ENCODE data around the gene HOXB3.
A peak's percentile ranks its signal among the peaks of the same experiment; 100 is the strongest.
"Not testable (repeated sequence)": the region's sequence is repeated elsewhere in the genome, so short reads cannot be mapped to it uniquely, and the experiment has no call there.

Gene HOXB3

DNA sequence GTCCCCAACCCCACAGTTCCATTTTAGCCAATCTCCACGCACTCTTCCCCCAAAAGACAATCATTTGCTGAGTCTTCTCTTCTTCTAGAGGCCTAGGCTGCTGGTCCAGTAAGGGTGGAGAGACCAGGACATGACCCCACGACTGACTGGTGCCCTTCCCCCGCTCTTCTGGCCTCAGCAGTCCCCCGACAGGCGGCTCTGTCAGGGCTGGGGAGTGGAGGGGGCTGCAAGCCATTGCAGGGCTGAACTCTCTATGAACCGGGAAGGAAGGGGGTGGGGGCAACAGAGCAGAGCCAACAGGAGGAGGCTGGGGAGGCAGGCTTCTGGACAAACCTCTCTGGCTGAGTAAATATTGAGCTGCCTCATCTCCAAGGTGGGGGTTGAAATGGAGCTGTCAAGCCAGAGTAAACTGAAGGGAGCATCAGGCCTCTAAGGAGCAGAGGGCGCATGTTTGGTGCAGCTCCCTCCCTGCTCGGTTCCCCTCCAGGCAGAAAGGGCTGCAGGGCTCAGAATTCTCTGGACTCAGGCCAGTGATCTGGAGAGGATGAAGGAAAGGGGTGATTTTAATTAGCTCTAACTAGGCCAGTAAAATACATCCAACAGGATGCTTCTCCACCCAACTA, 67.9 kb downstream of the HOXB3 start:
- DNase-seq: peak; percentile 98

DNA sequence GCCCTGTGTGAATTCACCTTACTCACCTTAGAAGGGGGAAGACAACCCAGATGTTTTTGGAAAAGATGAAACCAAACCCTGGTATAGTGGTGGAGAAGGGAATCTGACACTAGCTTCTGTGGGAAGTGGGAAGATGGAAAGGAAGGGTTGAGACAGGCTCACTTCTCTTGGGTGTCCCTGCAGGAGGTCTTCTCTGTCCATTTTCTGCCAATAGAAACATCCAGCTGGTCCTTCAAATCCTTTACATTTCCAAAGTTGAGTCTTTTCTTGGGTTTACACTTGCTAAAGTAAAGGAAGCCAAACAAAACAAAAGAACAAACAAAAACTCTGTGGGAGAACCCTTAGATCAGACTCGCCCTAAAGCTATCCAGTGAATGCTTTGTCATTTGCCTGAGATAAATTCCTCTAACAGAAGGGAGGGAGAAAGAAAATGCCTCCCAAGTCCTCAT, 69.4 kb downstream of the HOXB3 start:
- peak; percentile 64 for DNase-seq

DNA sequence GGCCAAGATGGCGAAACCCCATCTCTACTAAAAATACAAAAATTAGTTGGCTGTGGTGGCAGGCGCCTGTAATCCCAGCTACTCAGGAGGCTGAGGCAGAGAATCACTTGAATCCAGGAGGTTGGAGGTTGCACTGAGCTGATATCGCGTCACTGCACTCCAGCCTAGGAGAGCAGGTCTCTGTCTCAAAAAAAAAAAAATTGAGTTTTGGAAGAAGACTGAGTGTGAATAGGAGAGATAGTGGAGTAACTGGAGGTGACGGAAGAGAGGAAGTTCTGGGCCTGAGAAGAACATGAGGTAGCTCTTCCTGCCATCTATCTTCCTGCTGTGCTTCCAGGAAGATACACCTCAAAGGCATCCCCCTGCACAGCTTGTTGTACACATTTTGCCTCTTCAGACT, 70.6 kb downstream of the HOXB3 start:
- no peak for DNase-seq

DNA sequence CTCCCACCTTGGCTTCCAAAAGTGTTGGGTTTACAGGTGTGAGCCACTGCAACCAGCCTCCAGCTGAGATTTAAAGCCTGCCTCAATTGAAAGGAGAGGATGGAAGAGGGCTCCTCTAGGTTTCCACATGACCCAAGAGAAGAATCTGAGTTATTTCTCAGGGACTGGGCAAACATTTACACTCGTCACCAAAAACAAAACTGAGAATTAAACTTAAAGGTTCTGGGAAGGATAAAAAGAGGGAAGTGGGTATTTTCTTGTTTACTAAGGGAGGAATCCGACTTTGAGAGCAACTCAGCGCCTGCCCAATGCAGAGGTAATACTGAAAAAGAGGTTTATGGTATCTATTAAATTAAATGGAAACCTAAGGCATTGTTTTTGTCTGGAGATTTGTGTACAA, 72.6 kb downstream of the HOXB3 start:
- no peak for DNase-seq

DNA sequence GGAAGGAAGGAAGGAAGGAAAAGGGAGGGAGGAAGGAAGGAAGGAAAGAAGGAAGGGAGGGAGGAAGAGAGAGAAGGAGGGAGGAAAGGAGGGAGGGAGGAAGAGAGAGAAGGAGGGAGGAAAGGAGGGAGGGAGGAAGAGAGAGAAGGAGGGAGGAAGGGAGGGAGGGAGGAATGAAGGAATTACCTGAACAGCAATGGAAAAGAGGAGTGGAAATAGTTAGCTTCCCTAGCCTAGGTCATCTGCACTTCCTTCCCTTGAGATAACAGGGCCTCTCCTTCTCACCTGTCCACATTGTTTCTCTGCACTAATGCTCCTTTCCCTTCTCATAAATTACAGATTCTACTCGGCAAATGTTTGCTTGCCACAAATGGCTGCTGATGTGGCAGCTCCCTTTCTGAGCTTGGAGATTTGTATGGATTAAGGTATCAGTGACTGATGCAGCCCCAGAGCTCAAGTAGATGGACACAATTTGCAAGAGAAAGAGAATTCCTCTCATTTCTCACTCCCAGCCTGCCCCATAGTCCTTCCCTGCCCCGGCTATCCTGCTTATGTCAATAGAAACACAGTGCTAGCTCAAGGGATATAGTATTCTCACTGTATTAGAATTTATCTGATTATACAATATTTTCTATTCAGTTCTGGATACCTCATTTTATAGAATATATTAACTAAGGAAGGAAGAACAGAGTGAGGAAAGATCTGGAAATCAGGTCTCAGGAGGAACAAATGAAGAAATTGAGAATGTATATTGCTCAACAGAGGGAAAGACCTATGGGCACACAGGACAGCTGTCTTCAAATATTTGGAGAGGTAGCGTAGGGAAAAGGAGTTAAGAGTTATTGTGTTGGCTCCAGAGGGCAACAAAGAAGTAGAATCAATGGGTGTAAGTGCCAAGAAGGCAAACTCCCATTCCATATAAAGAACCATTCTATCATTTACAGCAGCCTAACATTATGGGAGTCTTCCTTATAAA, 73.8 kb downstream of the HOXB3 start:
- peak; percentile 51 for DNase-seq

DNA sequence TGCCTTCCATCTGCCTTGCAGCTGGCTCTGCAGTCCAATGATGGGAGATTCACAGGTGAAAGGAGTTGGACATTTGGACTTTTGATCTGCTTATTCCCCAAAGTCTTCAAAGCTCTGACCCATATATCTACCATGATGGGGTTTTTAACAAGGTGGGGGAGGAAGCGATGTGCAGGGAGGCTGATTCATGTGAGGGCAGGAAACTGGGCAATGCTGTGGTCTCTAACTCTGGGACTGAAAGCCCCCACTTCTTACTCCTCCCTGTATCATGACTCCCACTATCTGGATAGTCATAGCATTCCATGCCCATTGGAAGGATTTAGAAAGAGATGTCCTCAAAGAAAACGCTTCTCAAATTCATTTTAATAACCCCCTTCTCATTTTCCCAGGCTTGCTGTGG, 75.6 kb downstream of the HOXB3 start:
- DNase-seq: no peak

DNA sequence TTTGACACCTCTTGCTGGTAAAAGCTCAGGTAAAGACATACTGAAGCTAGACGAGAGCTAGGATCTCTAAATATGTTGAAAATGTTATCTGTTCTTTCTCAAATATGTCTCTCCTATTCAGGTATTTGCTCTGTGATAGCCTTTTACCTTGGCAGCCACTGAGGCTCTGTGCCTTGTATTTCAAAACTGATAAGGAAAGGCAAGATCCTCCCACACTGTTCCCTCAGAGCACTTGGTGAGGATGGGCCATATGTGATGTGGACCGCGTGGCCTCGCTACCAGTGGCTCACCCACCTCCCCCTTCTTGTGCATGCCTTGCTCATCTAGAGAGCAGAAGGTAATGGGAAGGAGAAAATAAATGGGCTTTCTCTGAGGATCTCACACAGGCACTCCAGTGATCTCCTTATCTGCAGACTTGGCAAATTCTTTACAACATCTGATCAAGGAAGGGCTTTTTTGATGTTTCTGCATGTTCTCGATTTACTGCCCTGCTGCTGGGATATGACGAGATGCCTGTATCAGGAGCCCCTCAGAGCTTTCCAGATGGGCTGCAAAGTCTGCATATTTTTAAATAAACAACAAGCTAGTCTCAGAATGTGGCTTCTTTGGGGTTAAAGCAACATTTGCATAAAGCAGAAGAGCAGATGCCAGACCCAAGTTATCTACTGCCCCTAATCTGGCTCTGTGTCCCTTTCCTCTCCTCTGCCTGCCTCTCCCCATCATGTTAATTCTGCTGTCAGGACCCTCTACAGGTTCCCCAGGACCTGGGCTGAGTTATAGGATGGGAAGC, 76.2 kb downstream of the HOXB3 start:
- DNase-seq: no peak

DNA sequence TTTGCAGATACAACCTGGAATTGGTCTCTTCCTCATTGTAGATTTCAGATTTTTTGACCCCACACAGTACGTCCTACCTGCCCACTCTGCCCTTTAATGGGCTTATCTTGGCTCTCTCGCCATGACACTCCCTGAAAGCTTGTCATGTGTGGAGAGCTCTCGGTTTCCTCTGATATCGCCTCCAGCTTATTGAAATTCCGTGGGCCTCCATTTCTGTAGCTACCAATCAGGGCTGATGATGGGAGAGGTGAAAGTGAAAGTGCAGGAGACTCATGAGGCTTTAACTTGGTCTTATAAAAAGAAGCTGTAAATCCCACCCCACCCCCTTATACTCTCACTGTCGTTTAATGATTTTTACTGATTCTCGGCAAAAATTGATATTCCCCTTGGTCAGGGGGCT, 76.9 kb downstream of the HOXB3 start:
- no peak for DNase-seq

DNA sequence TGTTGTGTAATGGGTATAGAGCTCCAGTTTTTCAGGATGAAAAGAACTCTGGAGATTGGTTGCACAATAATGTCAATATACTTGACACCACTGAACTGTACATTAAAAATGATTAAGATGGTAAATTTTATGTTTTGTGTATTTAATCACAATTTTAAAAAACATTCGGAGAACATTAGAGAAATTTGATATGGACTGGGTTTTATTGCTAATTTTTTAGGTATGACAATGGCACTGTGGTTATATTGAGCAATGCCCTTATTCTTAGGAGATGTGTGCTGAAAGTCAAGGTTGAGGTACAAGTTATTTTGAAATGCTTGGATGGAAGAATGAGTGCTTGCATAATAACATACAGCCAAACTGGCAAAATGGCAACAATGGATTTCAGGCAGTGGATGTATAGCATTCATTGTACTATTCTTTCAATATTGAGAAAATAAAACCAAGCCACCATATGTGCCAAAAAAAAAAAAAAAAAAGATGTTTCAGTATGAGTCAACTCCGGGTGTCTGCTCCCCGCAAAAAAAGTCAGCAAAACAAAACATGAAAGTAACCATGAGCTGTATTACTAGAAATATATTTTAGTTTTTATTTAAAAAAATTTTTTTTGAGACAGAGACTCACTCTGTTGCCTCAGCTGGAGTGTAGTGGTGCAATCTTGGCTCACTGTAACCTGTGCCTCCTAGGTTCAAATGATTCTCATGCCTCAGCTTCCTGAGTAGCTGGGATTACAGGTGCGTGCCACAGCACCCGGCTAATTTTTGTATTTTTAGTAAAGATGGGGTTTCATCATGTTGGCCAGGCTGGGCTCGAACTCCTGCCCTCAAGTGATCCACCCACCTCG, 79.1 kb downstream of the HOXB3 start:
- DNase-seq: no peak

DNA sequence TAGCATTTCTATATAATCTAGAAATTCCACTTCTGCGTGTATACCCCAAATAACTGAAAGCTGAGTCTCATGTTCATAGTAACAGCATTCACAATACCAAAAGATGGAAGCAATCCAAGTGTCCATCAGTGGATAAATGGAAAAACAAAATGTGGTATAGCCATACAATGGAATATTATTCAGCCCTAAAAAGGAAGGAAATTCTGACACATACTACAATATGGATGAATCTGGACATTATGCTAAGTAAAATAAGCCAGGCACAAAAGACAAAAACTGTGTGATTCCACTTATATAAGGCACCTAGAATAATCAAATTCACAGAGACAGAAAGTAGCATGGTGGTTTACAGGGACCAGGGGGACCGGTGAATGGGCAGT, 79.7 kb downstream of the HOXB3 start:
- DNase-seq: no peak

DNA sequence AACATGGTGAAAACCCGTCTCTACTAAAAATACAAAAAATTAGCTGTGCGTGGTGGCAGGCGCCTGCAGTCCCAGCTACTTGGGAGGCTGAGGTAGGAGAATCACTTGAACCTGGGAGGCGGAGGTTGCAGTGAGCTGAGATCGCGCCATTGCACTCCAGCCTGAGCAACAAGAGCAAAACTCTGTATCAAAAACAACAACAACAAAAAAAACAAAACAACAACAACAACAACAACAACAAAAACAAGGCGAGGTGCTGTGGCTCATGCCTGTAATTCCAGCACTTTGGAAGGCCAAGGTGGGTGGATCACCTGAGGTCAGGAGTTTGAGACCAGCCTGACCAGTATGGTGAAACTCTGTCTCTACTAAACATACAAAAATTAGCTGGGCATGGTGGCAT, 80.3 kb downstream of the HOXB3 start:
- DNase-seq: not testable (repeated sequence)

DNA sequence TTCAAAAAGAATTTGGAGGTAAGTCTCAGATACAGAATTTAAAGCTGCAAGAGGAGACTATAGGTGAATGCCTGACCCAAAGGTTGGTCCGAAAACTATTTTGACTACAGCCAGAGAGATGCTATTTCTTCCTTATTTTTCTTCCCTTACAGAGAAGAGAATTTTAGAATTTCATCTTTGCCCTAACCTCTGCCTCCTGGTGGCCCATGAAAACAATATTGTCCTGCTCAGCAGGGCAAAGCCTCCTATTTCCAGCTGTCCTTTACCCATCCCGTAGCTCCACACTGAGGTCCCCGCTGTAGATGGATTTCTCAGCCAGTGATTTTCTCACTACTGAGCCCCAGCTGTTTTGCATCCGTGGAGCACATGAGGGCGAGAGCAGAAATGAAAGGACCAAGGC, 83.8 kb downstream of the HOXB3 start:
- DNase-seq: peak; percentile 56

DNA sequence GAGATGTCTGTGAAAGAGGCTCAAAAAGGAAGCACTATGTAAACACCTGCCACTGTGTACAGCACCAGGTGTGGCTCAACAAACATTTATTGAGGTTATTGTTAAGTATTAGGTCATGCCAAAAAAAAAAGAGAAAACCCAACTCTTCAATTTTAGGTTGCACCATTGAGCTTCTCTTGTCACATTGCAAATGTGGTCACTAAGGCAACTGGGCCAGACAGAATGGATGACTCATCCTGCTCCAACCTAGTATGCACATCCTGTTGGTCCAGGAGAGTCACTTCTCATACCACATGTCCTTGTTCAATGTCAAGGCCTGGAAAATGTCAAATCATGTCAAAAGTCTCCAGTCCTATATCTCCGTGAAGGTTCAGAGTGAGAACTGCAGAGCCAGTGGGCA, 84.3 kb downstream of the HOXB3 start:
- peak; percentile 98 for DNase-seq

DNA sequence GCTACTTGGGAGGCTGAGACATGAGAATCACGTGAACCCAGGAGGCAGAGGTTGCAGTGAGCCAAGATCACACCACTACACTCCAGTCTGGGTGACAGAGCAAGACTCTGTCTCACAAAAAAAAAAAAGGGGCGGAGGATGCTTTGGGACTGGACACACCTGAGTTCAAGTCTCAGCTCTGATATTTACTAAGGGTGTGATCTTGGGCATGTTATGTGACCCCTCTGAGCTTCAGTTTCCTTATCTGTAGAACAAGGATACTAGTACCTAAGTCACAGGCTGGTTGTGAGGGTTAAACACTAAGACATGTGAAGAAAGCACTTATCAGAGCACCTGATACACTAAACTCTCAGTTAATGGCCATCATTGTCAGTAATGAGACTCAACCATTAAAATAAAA, 85.1 kb downstream of the HOXB3 start:
- DNase-seq: peak; percentile 75

DNA sequence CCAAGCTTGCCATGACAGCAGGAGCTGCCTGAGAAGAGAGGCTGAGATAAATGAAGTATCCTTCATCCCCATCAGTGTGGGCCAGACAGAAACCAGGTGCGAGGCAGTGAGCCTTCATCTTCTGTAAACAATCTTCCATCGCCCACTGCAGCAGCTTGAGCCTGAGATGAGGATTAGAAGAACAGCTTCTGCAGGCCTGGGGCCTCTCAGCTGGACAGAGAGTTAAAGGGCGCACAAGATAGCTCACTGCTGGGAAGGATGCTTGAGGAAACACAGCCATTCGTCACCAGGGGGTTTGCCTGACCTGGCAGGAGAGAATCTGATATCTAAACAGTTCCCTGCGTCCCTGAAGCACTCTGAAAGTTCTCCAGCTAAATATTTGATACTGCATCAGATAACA, 86.3 kb downstream of the HOXB3 start:
- DNase-seq: peak; percentile 87

DNA sequence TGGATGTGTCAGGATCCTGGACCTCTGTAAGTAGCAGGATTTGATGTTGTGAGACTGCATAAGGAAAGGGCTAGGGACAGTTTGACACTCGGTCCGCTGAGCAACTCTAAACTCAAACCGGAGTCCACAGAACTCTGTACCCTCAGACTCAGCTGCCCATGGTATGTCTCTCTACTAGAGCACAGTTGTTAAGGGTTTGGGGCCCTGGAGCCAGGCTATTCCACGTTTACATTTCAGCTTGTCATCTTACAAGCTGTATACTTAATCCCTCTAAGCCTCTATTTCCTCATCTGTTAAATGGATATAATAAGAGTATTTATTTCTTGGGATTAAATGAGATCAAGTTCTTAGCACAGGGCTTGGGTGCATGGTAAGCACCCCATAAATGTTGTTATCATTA, 87.1 kb downstream of the HOXB3 start:
- DNase-seq: no peak

DNA sequence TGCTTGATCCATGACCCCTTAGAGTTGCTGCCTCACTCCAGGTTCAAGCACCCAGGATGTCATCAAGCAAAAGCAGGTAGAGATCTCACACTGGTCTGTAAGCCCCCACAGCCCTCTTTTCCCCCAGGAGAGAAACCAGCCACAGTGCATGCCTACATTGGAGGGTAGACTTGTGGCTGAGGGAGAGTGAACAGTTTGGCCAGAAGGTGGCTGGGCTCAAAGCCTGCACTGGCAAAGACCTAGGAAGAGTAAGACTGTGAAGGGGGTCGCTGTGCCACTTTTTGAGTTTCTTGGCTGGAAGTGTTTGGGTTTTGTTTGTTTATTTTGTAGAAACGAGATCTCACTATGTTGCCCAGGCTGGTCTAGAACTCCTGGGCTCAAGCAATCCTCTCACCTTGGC, 87.7 kb downstream of the HOXB3 start:
- DNase-seq: no peak

DNA sequence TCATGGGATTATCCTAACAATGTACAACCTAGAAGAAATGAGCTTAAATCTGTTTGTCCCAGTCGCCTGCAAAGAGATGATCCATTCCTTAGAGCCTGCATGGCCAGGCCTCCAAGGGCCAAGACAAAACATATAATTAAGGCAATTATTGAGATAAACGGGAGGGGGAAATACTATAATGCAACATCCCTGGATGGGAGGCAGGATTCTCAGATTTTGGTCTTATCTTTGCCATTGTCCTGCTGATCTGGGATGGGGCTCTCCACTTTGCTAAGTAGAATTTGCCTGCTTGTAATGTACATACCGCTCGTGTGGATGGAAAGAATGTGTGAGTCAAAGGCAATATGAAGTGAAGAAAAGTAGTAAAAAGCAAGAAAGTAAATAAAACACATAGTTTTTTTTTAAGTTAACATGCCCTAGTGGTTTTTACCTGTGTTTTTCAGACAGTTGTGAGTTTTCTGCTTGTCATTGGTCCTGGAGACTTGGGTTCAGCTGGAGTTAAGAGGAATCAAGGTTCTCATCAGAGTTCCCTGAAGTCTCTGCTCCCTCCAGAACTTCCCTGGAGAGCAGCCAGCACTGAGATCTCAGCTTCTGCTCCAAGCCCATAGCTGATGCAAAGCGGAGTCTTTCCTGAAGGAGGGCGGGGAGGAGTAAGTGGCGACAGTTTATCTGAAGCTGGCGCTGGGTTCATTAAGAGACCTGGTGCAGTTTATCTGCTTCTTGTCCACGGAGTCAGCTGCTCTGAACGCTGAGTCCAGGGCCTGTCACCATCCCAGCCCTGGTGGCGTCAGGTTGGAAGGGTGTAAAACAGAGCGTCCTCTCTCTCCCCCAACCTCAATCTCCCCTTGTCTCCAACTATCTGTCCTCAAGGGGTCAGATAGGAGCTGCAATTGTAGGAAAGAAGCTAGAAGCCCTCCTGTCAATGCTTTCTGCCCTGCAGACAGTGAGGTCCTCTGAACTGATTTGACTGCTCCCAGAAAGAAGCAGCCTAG, 89.3 kb downstream of the HOXB3 start:
- peak; percentile 77 for DNase-seq

DNA sequence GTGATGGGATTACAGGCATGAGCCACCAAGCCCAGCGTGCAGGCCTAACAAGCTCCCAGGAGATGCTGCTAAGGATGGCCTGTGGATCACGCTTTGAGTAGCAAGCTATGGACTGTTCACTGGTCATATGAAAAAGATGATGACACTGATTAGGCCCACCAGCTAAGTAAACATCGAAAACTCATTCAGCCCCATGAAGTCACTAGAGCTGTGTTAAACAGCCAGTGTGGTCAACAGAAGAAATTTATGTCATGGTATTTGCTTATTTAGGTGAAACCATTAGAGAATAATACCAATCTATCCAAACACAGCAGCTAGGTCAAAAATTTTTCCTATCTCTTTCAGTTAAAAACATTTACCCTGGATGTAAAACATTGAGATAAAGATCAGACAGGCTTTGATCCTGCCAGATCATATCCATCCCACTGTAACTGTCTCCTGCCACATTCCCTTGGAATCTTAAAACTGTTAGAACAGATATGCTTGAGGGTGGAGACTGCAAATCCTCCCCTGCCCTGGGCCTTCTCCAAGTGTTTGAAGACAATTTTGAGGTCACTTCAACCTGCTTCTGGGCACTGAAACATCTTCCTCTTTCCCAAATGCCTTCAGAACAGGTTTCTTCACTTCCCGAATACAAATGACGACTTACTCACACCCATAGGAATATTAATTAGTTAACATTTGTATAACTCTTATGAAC, 90.2 kb downstream of the HOXB3 start:
- peak; percentile 52 for DNase-seq

DNA sequence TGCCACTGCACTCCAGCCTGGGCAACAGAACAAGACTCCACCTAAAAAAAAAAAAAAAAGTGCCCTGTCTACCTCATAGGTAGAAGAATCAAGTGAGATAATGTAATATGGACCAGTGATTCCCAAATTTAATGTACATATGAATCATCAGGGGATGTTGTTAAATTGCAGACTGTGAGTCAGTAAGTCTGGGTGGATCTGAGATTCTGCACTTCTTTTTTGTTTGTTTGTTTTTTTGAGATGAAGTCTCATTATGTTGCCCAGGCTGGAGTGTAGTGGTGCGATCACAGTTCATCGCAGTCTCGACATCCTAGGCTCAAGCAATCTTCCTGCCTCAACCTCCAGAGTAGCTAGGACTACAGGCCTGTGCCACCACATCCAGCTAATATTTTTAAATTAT, 90.8 kb downstream of the HOXB3 start:
- peak; percentile 56 for DNase-seq

Measured in NCI-H69 (cell line).